IMR-90 (cell line): ENCODE measurements around the gene LAMB2. TPM values are rescaled to one million over a fixed set of nuclear protein-coding genes. Genes with fewer than 3 reads are reported as not detected.
A peak's percentile ranks its signal among the peaks of the same experiment; 100 is the strongest.

ENCODE experiments used
- ATAC-seq: fragments of 200-7000 bp; cut with Tn5 transposase; 2 replicates; pipeline ENCODE4 v1.9.1; 2020; ENCODE audit warnings: low read depth, mild to moderate bottlenecking, moderate library complexity
- BruUV-seq: library from RNA; stranded (reverse); fragments of 400-500 nt; replicated peaks from 2 replicates; lab custom pipeline; 2021; lab: Mats Ljungman, UMichigan
- CTCF ChIA-PET: fragments of 300-600 bp; formaldehyde crosslinking; extraction: SDS; loops from one replicate; lab custom pipeline; 2021; ENCODE audit warnings: antibody characterized with exemption; lab: Yijun Ruan, JAX
- POLR2A ChIA-PET: fragments of 300-600 bp; sonication (Branson Sonifier 250); formaldehyde crosslinking; loops from one replicate; lab custom pipeline; 2022; ENCODE audit warnings: antibody characterized with exemption; ENCODE audit not compliant: unreplicated experiment; lab: Charles Lee
- DNase-seq: peaks from one replicate; pipeline ENCODE4 v3.0.0; 2013
- H2AFZ ChIP-seq: replicated peaks from 2 replicates; pipeline ENCODE3; 2013; ENCODE audit warnings: low read length, mild to moderate bottlenecking; ENCODE audit not compliant: poor library complexity
- H2AK5ac ChIP-seq: 2 replicates; pipeline ENCODE4 v1.6.1; 2013; ENCODE audit warnings: low read depth, low read length, inconsistent platforms
- H2AK9ac ChIP-seq: replicated peaks from 2 replicates; pipeline ENCODE3; 2013; ENCODE audit warnings: mild to moderate bottlenecking, low read depth, low read length, moderate library complexity; ENCODE audit not compliant: poor library complexity
- H2BK120ac ChIP-seq: 2 replicates; pipeline ENCODE4 v1.6.1; 2013; ENCODE audit warnings: low read depth, low read length, inconsistent platforms
- H2BK15ac ChIP-seq: 3 replicates; pipeline ENCODE4 v1.6.1; 2013; ENCODE audit warnings: low read depth, low read length, inconsistent platforms
- H2BK20ac ChIP-seq: 2 replicates; pipeline ENCODE4 v1.6.1; 2013; ENCODE audit warnings: low read depth, mild to moderate bottlenecking, inconsistent platforms, low read length, moderate library complexity
- H2BK5ac ChIP-seq: 2 replicates; pipeline ENCODE4 v1.6.1; 2013; ENCODE audit warnings: mild to moderate bottlenecking, low read depth, low read length, inconsistent platforms; ENCODE audit not compliant: poor library complexity, severe bottlenecking
- H3K14ac ChIP-seq: replicated peaks from 2 replicates; pipeline ENCODE4 v1.6.1; 2013; ENCODE audit warnings: low read depth, low read length, inconsistent platforms
- H3K18ac ChIP-seq: 2 replicates; pipeline ENCODE4 v1.6.1; 2013; ENCODE audit warnings: low read depth, low read length, control low read depth
- H3K23ac ChIP-seq: 2 replicates; pipeline ENCODE4 v1.6.1; 2013; ENCODE audit warnings: low read depth, low read length, inconsistent platforms
- H3K27ac ChIP-seq: 2 replicates; pipeline ENCODE4 v1.5.1; 2013; ENCODE audit warnings: mild to moderate bottlenecking, control low read depth, low read length; ENCODE audit not compliant: insufficient read depth
- H3K27me3 ChIP-seq: 2 replicates; pipeline ENCODE4 v1.6.1; 2013; ENCODE audit warnings: low read length; ENCODE audit not compliant: control insufficient read depth, insufficient read depth
- H3K36me3 ChIP-seq: 2 replicates; pipeline ENCODE4 v1.6.1; 2013; ENCODE audit warnings: low read length, mixed read lengths; ENCODE audit not compliant: control insufficient read depth, insufficient read depth
- H3K4ac ChIP-seq: 2 replicates; pipeline ENCODE4 v1.6.1; 2013; ENCODE audit warnings: low read depth, low read length, inconsistent platforms
- H3K4me1 ChIP-seq: 2 replicates; pipeline ENCODE4 v1.6.1; 2013; ENCODE audit warnings: low read length, mixed read lengths; ENCODE audit not compliant: control insufficient read depth, insufficient read depth
- H3K4me2 ChIP-seq: 2 replicates; pipeline ENCODE4 v1.6.1; 2013; ENCODE audit warnings: low read depth, mild to moderate bottlenecking, control low read depth, low read length, moderate library complexity
- H3K4me3 ChIP-seq: 2 replicates; pipeline ENCODE4 v1.5.1; 2013; ENCODE audit warnings: low read depth, mild to moderate bottlenecking, control low read depth, low read length, moderate library complexity; ENCODE audit not compliant: insufficient read depth
- H3K56ac ChIP-seq: 2 replicates; pipeline ENCODE4 v1.6.1; 2013; ENCODE audit warnings: low read length, inconsistent platforms; ENCODE audit not compliant: insufficient read depth; ENCODE audit errors: extremely low read depth
- H3K79me1 ChIP-seq, 2 experiments: 2 replicates each; pipeline ENCODE4 v1.6.1; 2013; ENCODE audit warnings: low read length in 2 of 2, inconsistent platforms in 1 of 2, low read depth in 1 of 2
- H3K9ac ChIP-seq: 2 replicates; pipeline ENCODE4 v1.6.1; 2013; ENCODE audit warnings: low read depth, low read length, control low read depth
- H3K9me1 ChIP-seq: 2 replicates; pipeline ENCODE4 v1.6.1; 2013; ENCODE audit warnings: low read length, inconsistent platforms; ENCODE audit not compliant: insufficient read depth
- H3K9me3 ChIP-seq: 2 replicates; pipeline ENCODE4 v1.6.1; 2013; ENCODE audit warnings: low read length; ENCODE audit not compliant: control insufficient read depth, insufficient read depth
- H4K20me1 ChIP-seq: 2 replicates; pipeline ENCODE4 v1.6.1; 2013; ENCODE audit warnings: low read length, inconsistent platforms; ENCODE audit not compliant: insufficient read depth
- H4K5ac ChIP-seq: 2 replicates; pipeline ENCODE4 v1.6.1; 2013; ENCODE audit warnings: mild to moderate bottlenecking, low read depth, low read length, control low read depth
- H4K8ac ChIP-seq, 2 experiments: 2 replicates each; pipeline ENCODE4 v1.6.1; 2013; ENCODE audit warnings: low read depth in 2 of 2, low read length in 2 of 2, control low read depth in 1 of 2, inconsistent platforms in 1 of 2
- H4K91ac ChIP-seq: 2 replicates; pipeline ENCODE4 v1.6.1; 2013; ENCODE audit warnings: low read depth, low read length, inconsistent platforms; ENCODE audit not compliant: insufficient read depth
- CEBPB ChIP-seq: IDR thresholded peaks from 2 replicates; pipeline ENCODE4 v1.6.1; 2012; ENCODE audit warnings: low read depth, low read length, improper control_type of control experiment
- MAFK ChIP-seq: IDR thresholded peaks from 2 replicates; pipeline ENCODE4 v1.6.1; 2012; ENCODE audit warnings: low read depth, low read length, improper control_type of control experiment
- MAZ ChIP-seq: IDR thresholded peaks from 2 replicates; pipeline ENCODE4 v1.6.1; 2012; ENCODE audit warnings: low read depth, mild to moderate bottlenecking, low read length, improper control_type of control experiment, moderate library complexity, borderline replicate concordance
- MXI1 ChIP-seq: IDR thresholded peaks from 2 replicates; pipeline ENCODE4 v1.6.1; 2012; ENCODE audit warnings: low read depth, mild to moderate bottlenecking, low read length, moderate library complexity, borderline replicate concordance
- POLR2A ChIP-seq: IDR thresholded peaks from 2 replicates; pipeline ENCODE4 v1.6.1; 2012; ENCODE audit warnings: mild to moderate bottlenecking, low read depth, low read length
- RAD21 ChIP-seq: IDR thresholded peaks from 2 replicates; pipeline ENCODE4 v1.6.1; 2012; ENCODE audit warnings: low read length, improper control_type of control experiment
- RCOR1 ChIP-seq: IDR thresholded peaks from 2 replicates; pipeline ENCODE4 v1.6.1; 2012; ENCODE audit warnings: mild to moderate bottlenecking, low read length, improper control_type of control experiment; ENCODE audit not compliant: insufficient replicate concordance
- RFX5 ChIP-seq: IDR thresholded peaks from 2 replicates; pipeline ENCODE4 v1.8.0; 2012; ENCODE audit warnings: low read depth, mild to moderate bottlenecking, low read length, moderate library complexity
- SMC3 ChIP-seq: fragments of 150-350 bp; IDR thresholded peaks from 2 replicates; pipeline ENCODE4 v1.6.1; 2016; ENCODE audit warnings: low read depth, mild to moderate bottlenecking, antibody characterized with exemption, low read length, moderate library complexity
- USF2 ChIP-seq: fragments of 150-350 bp; IDR thresholded peaks from 2 replicates; pipeline ENCODE4 v1.6.1; 2017; ENCODE audit warnings: mild to moderate bottlenecking, antibody characterized with exemption, low read length, low read depth
- WGBS, 2 experiments: methylation state at CpG; one replicate each; pipeline versions ENCODE4 v1.1.5 to v1.1.7; 2013; ENCODE audit warnings: missing lambda C conversion rate in 2 of 2; ENCODE audit not compliant: insufficient read length in 1 of 2; ENCODE audit errors: extremely low coverage in 2 of 2; 5-methylcytosine and 5-hydroxymethylcytosine counted together
- dilution Hi-C: fragments of 300-500 bp; cut with HindIII; formaldehyde crosslinking; loops from one replicate; pipeline ENCODE4 v1.14.3; 2018; ENCODE audit warnings: low sequenced_read_pairs; ENCODE audit not compliant: unreplicated experiment
- in situ Hi-C: fragments of 300-500 bp; cut with MboI; formaldehyde crosslinking; loops from 3 replicates; pipeline ENCODE4 v1.14.3; 2019; ENCODE audit warnings: low sequenced_read_pairs, inconsistent platforms, mixed read lengths
- intact Hi-C: fragments of 100-400 bp; cut with micrococcal nuclease; formaldehyde crosslinking; loops from 2 replicates; pipeline ENCODE4 v1.10.0; 2022
- polyA plus RNA-seq, 3 experiments: library from polyadenylated mRNA; depleted of rRNA; stranded (reverse); fragments of >200 nt; gene quantifications; 2 replicates each; pipeline ENCODE4 v1.2.3, GENCODE V29; 2012; ENCODE audit warnings: low replicate concordance in 1 of 3
- total RNA-seq: library from RNA; depleted of rRNA; stranded (reverse); fragments of >200 nt; gene quantifications from 2 replicates; pipeline ENCODE4 v1.2.3, GENCODE V29; 2012
- TF ChIP-seq, protein P1 (sequence below): fragments of 150-350 bp; IDR thresholded peaks from 2 replicates; pipeline ENCODE4 v1.6.1; 2016; ENCODE audit warnings: low read depth, mild to moderate bottlenecking, low read length, moderate library complexity, borderline replicate concordance

The LAMB2 gene
- total and polyA plus RNA-seq, 2 of the 4 experiments (the other 2 are of a cell fraction): 213 to 570 TPM

- TF ChIP-seq, protein P1, sequence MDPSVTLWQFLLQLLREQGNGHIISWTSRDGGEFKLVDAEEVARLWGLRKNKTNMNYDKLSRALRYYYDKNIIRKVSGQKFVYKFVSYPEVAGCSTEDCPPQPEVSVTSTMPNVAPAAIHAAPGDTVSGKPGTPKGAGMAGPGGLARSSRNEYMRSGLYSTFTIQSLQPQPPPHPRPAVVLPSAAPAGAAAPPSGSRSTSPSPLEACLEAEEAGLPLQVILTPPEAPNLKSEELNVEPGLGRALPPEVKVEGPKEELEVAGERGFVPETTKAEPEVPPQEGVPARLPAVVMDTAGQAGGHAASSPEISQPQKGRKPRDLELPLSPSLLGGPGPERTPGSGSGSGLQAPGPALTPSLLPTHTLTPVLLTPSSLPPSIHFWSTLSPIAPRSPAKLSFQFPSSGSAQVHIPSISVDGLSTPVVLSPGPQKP: no peak
These were observed 38.4 kb upstream of the LAMB2 start, which contains the start of gene KLHDC8B (continued) for GRCh38 chr3:49171119-49171774.

DNA sequence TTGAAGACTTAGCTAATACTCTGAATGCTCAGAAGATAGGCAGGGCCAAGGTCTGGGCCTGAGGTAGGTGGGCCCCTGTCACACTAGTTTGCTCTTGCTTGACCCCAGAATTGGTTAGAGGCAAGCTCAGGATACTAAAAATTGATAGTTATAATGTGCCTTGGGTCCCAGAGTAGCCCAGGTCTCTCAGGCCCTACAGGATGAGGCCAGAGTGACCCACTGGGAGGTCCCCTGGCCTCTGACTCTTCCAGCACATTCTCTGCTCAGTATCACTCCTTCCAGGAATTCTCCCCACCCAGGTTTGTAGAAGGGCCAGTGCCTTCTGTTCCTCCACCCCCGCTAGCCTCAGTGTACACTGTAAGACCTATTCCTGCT is 37.9 kb upstream of the LAMB2 start:
- Histone ChIP-seq H2BK120ac (peak overlapping the region; percentile 26; the same call in 1 of the 2 replicates), H4K20me1 (no peaks in the 10 kb centered on the region), H4K5ac (peak overlapping the region; percentile 71), H3K4me2 (peak overlapping the region; percentile 80), H3K27ac (peak overlapping the region; percentile 49), H4K91ac (peak overlapping the region; percentile 45; the same call in 1 of the 2 replicates), H2BK15ac (no peak overlapping the region), H2AK5ac (peak overlapping the region; percentile 63; the same call in 1 of the 2 replicates), H3K36me3 (peaks cover 11% of the 10 kb centered on the region; the same call in 1 of the 2 replicates), H2BK5ac (peak overlapping the region; percentile 19), H3K9me3 (no peaks in the 10 kb centered on the region), H3K14ac (peak overlapping the region; percentile 26; the same call in 1 of the 2 replicates), H2AK9ac (peak overlapping the region; percentile 35), H3K4ac (peak overlapping the region; percentile 28; the same call in 1 of the 2 replicates), H3K4me3 (peak overlapping the region; percentile 50), H3K4me1 (peaks cover 27% of the 10 kb centered on the region), H3K9ac (peak overlapping the region; percentile 68), H3K79me1 (peaks cover 12 to 48% of the 10 kb centered on the region in 2 experiments; a peak in 3 of 4 replicates), H3K23ac (no peak overlapping the region), H3K27me3 (no peaks in the 10 kb centered on the region), H3K56ac (no peak overlapping the region), H2AFZ (peak overlapping the region; percentile 98), H3K18ac (no peak overlapping the region), H4K8ac (peak overlapping the region; percentile 87 to 90), H3K9me1 (peaks cover 32% of the 10 kb centered on the region), H2BK20ac (no peak overlapping the region)
- intact Hi-C loops (loop anchor here (1.0 to 5.0 kb wide), 3 partner anchors 107 to 279 kb away; partner anchors contain the start of gene C3orf62), dilution Hi-C loops (no loop called here), in situ Hi-C loops (loop anchor here (25.0 kb wide), 1 partner anchor 267 kb away; the partner anchor contains the start of gene NICN1)
- ChIA-PET CTCF (interaction anchor here (0.6 to 1.7 kb wide), 7 partner anchors 9 to 279 kb away, joined by 3 to 6 read pairs (median 4); partner anchors contain the start of gene QRICH1), POLR2A (interaction anchor here (0.7 kb wide), 1 partner anchor 155 kb away, joined by 3 read pairs; no protein-coding TSS in a partner anchor)
- 0% methylated on average over 1 of the region's 1 CpG; no CpG with 5 or more reads in 1 of the 2 experiments for WGBS, 2 experiments
- DNase-seq: no peak
- no peak for ATAC-seq
- BruUV-seq: no TSS peak
- no peak for TF ChIP-seq MXI1
- TF ChIP-seq RFX5: no peak
- TF ChIP-seq SMC3: no peak
- TF ChIP-seq RAD21: no peak
- no peak for TF ChIP-seq USF2
- TF ChIP-seq, protein P1: no peak
- TF ChIP-seq POLR2A: no peak
- no peak for TF ChIP-seq RCOR1
- TF ChIP-seq MAFK: no peak
- TF ChIP-seq CEBPB: no peak
- TF ChIP-seq MAZ: no peak
